Measurements from ENCODE around the gene GPRASP1.
"Not testable (repeated sequence)": the region's sequence is repeated elsewhere in the genome, so short reads cannot be mapped to it uniquely, and the experiment has no call there.

Gene GPRASP1

DNA sequence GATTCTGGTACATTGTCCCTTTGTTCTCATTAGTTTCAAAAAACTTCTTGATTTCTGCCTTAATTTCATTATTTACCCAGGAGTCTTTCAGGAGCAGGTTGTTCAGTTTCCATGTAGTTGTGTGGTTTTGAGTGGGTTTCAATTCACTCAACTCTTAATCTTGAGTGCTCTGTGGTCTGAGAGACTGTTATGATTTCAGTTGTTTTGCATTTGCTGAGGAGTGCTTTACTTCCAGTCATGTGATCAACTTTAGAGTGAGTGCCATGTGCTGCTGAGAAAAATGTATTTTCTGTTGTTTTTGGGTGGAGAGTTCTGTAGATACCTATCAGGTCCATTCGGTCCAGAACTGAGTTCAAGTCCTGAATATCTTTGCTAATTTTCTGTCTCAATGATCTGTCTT, 15.8 kb downstream of the GPRASP1 start:
- in situ Hi-C loops (cut with MboI; ENCODE audit: low sequenced_read_pairs); DNase-seq (ENCODE audit: low spot score in 2 of 2); H3K27me3 ChIP-seq (ENCODE audit: low read depth); H3K4me1 ChIP-seq; H3K36me3 ChIP-seq (replicated peaks); H3K4me3 ChIP-seq; H3K9me3 ChIP-seq: not testable (repeated sequence)

DNA sequence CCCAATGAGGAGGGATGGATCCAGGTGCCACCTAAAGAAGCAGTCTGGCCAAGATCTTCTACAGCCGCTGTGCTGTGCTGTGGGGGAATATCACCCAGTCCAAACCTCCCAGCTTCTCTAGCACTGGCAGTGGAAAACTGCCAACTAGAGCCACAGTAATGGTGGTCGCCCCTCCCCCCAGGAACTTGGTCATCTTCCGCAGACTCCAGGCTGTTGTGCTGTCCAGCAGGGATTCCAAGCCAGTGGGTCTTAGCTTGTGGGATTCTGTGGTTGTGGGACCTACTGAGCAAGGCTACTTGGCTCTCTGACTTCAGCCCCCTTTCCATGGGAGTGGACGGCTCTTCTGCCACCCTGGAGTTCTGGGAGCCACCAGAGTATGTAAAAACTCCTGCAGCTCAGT, 18.2 kb downstream of the GPRASP1 start:
- H3K4me1 ChIP-seq: no peaks in the 10 kb centered on the region
- no peaks in the 10 kb centered on the region for H3K36me3 ChIP-seq (replicated peaks)
- H3K27me3 ChIP-seq (ENCODE audit: low read depth): no peaks in the 10 kb centered on the region
- no peak overlapping the region for H3K4me3 ChIP-seq
- no peak for DNase-seq (ENCODE audit: low spot score in 2 of 2)
- in situ Hi-C loops (cut with MboI; ENCODE audit: low sequenced_read_pairs): no loop called here
- H3K9me3 ChIP-seq: no peaks in the 10 kb centered on the region

DNA sequence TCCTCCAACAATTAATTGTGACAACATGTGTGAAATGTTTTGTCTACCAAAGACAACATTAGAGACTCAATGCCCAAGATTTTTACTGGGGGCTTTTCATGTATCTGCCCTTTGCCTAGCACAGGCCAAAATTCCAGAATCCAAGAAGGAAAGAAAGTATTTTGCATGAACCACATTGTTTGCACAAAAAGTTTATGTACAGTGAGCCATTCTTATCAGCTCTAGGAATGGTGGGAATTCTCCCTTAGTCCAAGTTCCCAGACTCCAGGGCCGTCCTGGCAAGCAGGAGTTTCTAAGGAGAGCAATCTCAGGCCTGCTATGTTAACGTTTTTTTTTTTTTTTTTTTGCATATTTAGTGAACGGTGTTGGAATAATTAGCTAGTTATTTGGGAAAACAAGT, 21.6 kb downstream of the GPRASP1 start:
- DNase-seq (ENCODE audit: low spot score in 2 of 2): no peak
- Histone ChIP-seq H3K4me3 (no peak overlapping the region), H3K4me1 (no peaks in the 10 kb centered on the region), H3K36me3 (replicated peaks) (no peaks in the 10 kb centered on the region), H3K27me3 (ENCODE audit: low read depth) (no peaks in the 10 kb centered on the region), H3K9me3 (no peaks in the 10 kb centered on the region)
- in situ Hi-C loops (cut with MboI; ENCODE audit: low sequenced_read_pairs): no loop called here

DNA sequence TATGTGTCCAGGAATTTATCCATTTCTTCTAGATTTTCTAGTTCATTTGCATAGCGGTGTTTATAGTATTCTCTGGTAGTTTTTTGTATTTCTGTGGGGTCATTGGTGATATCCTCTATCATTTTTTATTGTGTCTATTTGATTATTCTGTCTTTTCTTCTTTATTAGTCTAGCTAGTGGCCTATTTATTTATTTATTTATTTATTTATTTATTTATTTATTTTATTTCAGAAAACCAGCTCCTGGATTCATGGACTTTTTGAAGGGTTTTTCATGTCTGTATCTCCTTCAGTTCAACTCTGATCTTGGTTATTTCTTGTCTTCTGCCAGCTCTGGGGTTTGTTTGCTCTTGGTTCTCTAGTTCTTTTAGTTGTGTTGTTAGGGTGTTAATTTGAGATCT, 26.2 kb downstream of the GPRASP1 start:
- DNase-seq (ENCODE audit: low spot score in 2 of 2); H3K9me3 ChIP-seq; H3K4me3 ChIP-seq; H3K4me1 ChIP-seq; H3K36me3 ChIP-seq (replicated peaks); H3K27me3 ChIP-seq (ENCODE audit: low read depth); in situ Hi-C loops (cut with MboI; ENCODE audit: low sequenced_read_pairs): not testable (repeated sequence)

DNA sequence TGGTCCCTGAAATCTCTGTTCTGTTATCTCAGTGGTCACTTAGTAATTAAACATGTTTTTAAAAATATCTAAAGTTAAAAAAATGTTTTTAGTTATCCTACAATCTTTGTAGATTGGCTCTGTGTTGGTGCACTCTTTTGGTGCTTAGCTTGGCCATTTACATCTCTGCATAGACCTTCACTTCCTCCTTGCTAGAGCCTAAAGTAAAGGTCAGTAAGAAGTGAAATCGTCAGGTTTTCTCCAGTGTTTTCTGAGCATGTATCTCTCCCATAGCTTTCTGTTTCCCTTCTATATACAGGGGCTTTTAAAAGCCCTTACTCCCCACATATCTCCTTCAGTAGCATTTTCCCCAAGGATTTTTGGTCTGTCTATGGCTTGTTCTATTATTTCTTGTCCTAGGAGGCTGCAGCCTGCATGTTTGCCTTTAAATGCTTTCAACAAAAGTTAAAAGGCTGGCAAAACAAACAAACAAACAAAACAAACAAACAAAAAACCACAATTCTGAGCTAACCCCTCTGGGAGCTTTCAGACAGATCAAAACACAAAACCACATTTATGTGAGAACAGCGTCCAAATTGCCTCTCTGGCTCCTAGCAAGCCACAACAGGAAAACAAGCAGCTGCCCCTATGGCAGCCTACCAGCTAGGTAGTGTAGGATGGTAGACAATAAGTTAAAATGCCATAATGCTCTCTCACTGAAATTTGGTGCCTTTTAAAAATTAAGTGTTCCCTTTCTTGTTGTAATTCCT, 33.7 kb downstream of the GPRASP1 start:
- in situ Hi-C loops (cut with MboI; ENCODE audit: low sequenced_read_pairs): no loop called here
- no peak for DNase-seq (ENCODE audit: low spot score in 2 of 2)
- Histone ChIP-seq H3K27me3 (ENCODE audit: low read depth) (no peaks in the 10 kb centered on the region), H3K4me3 (no peak overlapping the region), H3K9me3 (0 out of 2 replicates have a peak, but pooled peaks cover 3% of the 10 kb centered on the region), H3K36me3 (replicated peaks) (no peaks in the 10 kb centered on the region), H3K4me1 (no peaks in the 10 kb centered on the region)

DNA sequence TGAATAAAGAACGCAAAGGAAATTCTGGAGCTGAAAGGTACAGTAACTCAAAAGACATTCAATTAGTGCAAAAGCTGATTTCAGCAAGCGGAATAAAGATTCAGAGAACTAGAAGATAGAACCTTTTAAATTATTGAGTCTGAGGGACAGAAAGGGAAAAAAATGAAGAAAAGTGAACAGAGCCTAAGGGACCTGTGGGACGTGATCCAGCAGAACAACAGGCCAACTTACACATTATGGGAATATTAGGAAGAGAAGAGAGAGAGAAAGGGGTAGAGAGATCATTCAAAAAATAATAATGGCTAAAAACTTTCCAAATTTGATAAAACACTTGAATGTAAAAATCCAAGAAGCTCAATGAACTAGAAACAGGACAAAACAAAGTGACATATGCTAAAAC, 43.5 kb downstream of the GPRASP1 start:
- Histone ChIP-seq H3K4me3 (no peak overlapping the region), H3K4me1 (peaks cover 5% of the 10 kb centered on the region), H3K36me3 (replicated peaks) (no peaks in the 10 kb centered on the region), H3K27me3 (ENCODE audit: low read depth) (no peaks in the 10 kb centered on the region), H3K9me3 (no peaks in the 10 kb centered on the region)
- in situ Hi-C loops (cut with MboI; ENCODE audit: low sequenced_read_pairs): no loop called here
- no peak for DNase-seq (ENCODE audit: low spot score in 2 of 2)

DNA sequence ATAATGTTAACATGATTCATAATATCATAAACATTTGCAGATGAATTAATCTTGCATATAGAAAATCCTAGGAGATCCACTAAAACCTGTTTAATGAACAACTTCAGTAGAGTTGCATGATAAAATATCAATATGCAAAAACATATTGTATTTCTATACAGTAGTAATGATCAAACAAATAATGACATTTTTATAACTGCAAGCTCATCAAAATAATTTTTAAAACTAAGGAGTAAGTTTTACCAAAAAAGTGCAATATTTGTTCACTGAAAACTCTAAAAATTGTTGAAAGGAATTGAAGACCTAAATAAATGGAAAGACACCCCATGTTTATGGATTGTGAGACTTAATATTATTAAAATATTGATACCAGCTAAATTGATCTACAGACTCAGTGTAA, 45.0 kb downstream of the GPRASP1 start:
- in situ Hi-C loops (cut with MboI; ENCODE audit: low sequenced_read_pairs): no loop called here
- Histone ChIP-seq H3K4me3 (no peak overlapping the region), H3K36me3 (replicated peaks) (no peaks in the 10 kb centered on the region), H3K9me3 (no peaks in the 10 kb centered on the region), H3K27me3 (ENCODE audit: low read depth) (no peaks in the 10 kb centered on the region), H3K4me1 (peaks cover 5% of the 10 kb centered on the region)
- no peak for DNase-seq (ENCODE audit: low spot score in 2 of 2)

DNA sequence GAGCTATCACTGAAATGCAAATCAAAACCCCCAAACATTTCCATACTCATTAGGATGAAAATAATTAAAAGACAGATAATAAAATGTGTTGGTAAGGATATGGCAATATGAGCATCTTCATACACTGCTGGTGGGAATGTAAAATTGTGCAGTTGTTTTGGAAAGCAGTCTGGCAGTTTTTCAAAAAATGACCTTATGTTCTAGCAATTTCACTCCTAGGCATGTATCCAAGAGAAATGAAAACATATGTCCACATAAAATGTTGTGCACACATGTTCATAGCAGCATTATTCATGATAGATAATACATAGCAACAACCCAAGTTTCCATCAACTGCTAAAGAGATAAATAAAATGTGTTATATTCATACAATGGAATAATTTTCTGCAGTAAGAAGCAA, 46.2 kb downstream of the GPRASP1 start:
- no peaks in the 10 kb centered on the region for H3K9me3 ChIP-seq
- in situ Hi-C loops (cut with MboI; ENCODE audit: low sequenced_read_pairs): no loop called here
- H3K4me3 ChIP-seq: no peak overlapping the region
- no peaks in the 10 kb centered on the region for H3K36me3 ChIP-seq (replicated peaks)
- peaks cover 5% of the 10 kb centered on the region for H3K4me1 ChIP-seq
- no peak for DNase-seq (ENCODE audit: low spot score in 2 of 2)
- H3K27me3 ChIP-seq (ENCODE audit: low read depth): no peaks in the 10 kb centered on the region
